ENCODE results near the gene GPATCH11.

Gene GPATCH11

DNA sequence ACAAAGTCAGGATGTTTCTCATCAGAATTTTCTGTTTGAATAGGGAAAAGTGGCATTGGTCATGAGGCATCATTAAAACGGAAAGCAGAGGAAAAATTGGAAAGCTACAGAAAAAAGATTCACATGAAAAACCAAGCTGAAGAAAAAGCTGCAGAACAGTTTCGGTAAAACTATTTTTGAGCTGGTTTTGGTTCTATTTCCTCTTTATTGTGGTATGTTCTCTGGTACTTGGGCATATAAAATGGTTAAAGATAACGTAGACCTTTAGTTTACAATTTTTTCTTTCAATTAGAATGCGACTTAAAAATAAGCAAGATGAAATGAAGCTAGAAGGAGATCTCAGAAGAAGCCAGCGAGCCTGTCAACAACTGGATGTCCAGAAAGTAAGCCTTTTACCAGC, 7.6 kb downstream of the GPATCH11 start:
- H2AFZ ChIP-seq (ENCODE audit: low read length): no peak overlapping the region
- no peaks in the 10 kb centered on the region for H3K27me3 ChIP-seq (replicated peaks; ENCODE audit: insufficient read depth, low read length)
- H3K4me1 ChIP-seq (ENCODE audit: low read length): peaks cover 33% of the 10 kb centered on the region
- no peaks in the 10 kb centered on the region for H4K20me1 ChIP-seq (ENCODE audit: insufficient read depth, low read length)
- H3K9me2 ChIP-seq (replicated peaks; ENCODE audit: insufficient read depth, low read length): no peaks in the 10 kb centered on the region
- H3K79me2 ChIP-seq (ENCODE audit: low read length): peaks cover 29% of the 10 kb centered on the region
- H3K36me3 ChIP-seq (replicated peaks; ENCODE audit: insufficient read depth, low read length): peaks cover 17% of the 10 kb centered on the region
- H3K27ac ChIP-seq (ENCODE audit: low read length): peak overlapping the region; percentile 93
- H3F3A ChIP-seq (ENCODE audit: insufficient read depth, low read length): peaks cover 30% of the 10 kb centered on the region
- TF ChIP-seq, protein P1, sequence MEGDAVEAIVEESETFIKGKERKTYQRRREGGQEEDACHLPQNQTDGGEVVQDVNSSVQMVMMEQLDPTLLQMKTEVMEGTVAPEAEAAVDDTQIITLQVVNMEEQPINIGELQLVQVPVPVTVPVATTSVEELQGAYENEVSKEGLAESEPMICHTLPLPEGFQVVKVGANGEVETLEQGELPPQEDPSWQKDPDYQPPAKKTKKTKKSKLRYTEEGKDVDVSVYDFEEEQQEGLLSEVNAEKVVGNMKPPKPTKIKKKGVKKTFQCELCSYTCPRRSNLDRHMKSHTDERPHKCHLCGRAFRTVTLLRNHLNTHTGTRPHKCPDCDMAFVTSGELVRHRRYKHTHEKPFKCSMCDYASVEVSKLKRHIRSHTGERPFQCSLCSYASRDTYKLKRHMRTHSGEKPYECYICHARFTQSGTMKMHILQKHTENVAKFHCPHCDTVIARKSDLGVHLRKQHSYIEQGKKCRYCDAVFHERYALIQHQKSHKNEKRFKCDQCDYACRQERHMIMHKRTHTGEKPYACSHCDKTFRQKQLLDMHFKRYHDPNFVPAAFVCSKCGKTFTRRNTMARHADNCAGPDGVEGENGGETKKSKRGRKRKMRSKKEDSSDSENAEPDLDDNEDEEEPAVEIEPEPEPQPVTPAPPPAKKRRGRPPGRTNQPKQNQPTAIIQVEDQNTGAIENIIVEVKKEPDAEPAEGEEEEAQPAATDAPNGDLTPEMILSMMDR (IDR thresholded peaks at IDR 0.05; ENCODE audit: low read length): no peak
- TF ChIP-seq EZH2 (optimal IDR thresholded peaks at IDR 0.05; ENCODE audit: low read depth, low read length) (no peak), EZH2phosphoT487 (IDR thresholded peaks at IDR 0.05; ENCODE audit: low read length) (no peak)
- peak overlapping the region; percentile 34; the same call in 1 of the 2 replicates for H3K9ac ChIP-seq (ENCODE audit: low read length)
- DNase-seq: peak; percentile 69
- H3K4me2 ChIP-seq (ENCODE audit: low read depth, low read length): peak overlapping the region; percentile 60; the same call in 1 of the 2 replicates
- no peaks in the 10 kb centered on the region for H3K9me3 ChIP-seq (replicated peaks; ENCODE audit: insufficient read depth, low read length)
- H3K4me3 ChIP-seq (ENCODE audit: low read length): peak overlapping the region; percentile 34

DNA sequence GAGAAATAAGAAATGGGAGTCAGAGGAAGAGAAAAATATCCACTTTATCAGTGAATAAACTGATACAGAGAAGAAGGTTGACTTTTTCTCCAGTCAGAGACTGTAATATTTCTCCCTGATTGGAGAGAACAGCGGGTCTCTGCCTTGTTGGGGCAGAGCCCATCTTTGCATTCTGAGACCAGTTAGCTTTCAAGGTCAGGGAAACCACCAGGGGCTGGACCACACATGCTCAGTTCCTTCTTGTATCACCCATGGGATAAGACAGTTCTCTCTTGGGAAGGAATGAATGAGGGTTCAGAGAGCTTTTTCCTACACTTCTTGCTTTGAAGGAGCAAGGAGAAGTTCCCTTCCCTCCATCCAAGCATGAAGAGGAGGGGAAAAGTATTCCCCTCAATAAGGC, 12.2 kb downstream of the GPATCH11 start:
- Histone ChIP-seq H4K20me1 (ENCODE audit: insufficient read depth, low read length) (no peaks in the 10 kb centered on the region), H3K4me1 (ENCODE audit: low read length) (peaks cover 17% of the 10 kb centered on the region), H3K4me3 (ENCODE audit: low read length) (no peak overlapping the region), H3K27ac (ENCODE audit: low read length) (no peak overlapping the region), H2AFZ (ENCODE audit: low read length) (no peak overlapping the region), H3K9ac (ENCODE audit: low read length) (no peak overlapping the region), H3K36me3 (replicated peaks; ENCODE audit: insufficient read depth, low read length) (peaks cover 17% of the 10 kb centered on the region), H3K79me2 (ENCODE audit: low read length) (peaks cover 10% of the 10 kb centered on the region), H3K4me2 (ENCODE audit: low read depth, low read length) (no peak overlapping the region), H3K9me2 (replicated peaks; ENCODE audit: insufficient read depth, low read length) (no peaks in the 10 kb centered on the region), H3K27me3 (replicated peaks; ENCODE audit: insufficient read depth, low read length) (no peaks in the 10 kb centered on the region), H3K9me3 (replicated peaks; ENCODE audit: insufficient read depth, low read length) (no peaks in the 10 kb centered on the region), H3F3A (ENCODE audit: insufficient read depth, low read length) (peaks cover 10% of the 10 kb centered on the region)
- no peak for DNase-seq
- TF ChIP-seq EZH2 (optimal IDR thresholded peaks at IDR 0.05; ENCODE audit: low read depth, low read length) (no peak), EZH2phosphoT487 (IDR thresholded peaks at IDR 0.05; ENCODE audit: low read length) (no peak)
- TF ChIP-seq, protein P1 (IDR thresholded peaks at IDR 0.05; ENCODE audit: low read length): no peak

DNA sequence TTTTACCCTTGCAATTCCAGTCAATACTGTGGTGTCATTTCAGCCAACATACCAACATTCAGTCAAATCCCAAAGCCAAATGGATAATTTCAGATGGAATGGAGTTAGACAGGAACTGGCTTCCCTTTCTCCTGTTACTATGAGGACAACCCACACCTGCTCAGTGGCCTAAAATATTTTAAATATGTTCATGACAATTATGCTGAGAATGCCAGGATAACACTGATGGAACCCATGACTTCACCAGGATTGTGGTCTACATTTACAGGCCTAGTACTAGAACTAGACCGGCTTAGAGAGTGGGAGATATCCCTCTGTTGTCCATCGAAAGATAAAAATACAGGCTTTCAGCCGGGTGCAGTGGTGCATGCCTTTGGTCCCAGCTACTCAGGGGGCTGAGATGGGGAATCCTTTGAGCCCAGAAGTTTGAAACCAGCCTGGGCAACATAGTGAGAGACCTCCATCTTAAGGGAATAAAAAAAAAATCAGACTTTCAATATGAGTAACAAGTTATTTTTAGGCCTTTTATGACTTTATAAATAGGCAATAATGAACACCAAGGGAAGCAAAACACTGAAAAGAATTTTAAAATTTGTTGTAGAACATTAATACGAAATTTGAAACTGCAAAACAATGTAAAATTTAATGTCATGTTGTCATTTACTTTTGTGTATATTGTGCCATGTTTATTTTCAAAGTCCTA, 14.2 kb downstream of the GPATCH11 start:
- no peaks in the 10 kb centered on the region for H3K9me2 ChIP-seq (replicated peaks; ENCODE audit: insufficient read depth, low read length)
- H4K20me1 ChIP-seq (ENCODE audit: insufficient read depth, low read length): no peaks in the 10 kb centered on the region
- H3K4me1 ChIP-seq (ENCODE audit: low read length): peaks cover 7% of the 10 kb centered on the region
- H3K4me3 ChIP-seq (ENCODE audit: low read length): no peak overlapping the region
- H3K36me3 ChIP-seq (replicated peaks; ENCODE audit: insufficient read depth, low read length): peaks cover 12% of the 10 kb centered on the region
- TF ChIP-seq EZH2phosphoT487 (IDR thresholded peaks at IDR 0.05; ENCODE audit: low read length): no peak
- TF ChIP-seq EZH2 (optimal IDR thresholded peaks at IDR 0.05; ENCODE audit: low read depth, low read length): no peak
- TF ChIP-seq, protein P1 (IDR thresholded peaks at IDR 0.05; ENCODE audit: low read length): no peak
- no peaks in the 10 kb centered on the region for H3K79me2 ChIP-seq (ENCODE audit: low read length)
- DNase-seq: no peak
- H3F3A ChIP-seq (ENCODE audit: insufficient read depth, low read length): no peaks in the 10 kb centered on the region
- H3K9me3 ChIP-seq (replicated peaks; ENCODE audit: insufficient read depth, low read length): no peaks in the 10 kb centered on the region
- H3K4me2 ChIP-seq (ENCODE audit: low read depth, low read length): no peak overlapping the region
- no peak overlapping the region for H3K27ac ChIP-seq (ENCODE audit: low read length)
- no peak overlapping the region for H2AFZ ChIP-seq (ENCODE audit: low read length)
- no peak overlapping the region for H3K9ac ChIP-seq (ENCODE audit: low read length)
- H3K27me3 ChIP-seq (replicated peaks; ENCODE audit: insufficient read depth, low read length): no peaks in the 10 kb centered on the region

Data from MM.1S (cell line).